Measurements from ENCODE around the gene MAP3K15. TPM values are rescaled to one million over a fixed set of nuclear protein-coding genes. Genes with fewer than 3 reads are reported as not detected.

The MAP3K15 gene
- total RNA-seq (ENCODE audit: low replicate concordance), result not detected in 2 replicates

- DNase-seq (ENCODE audit: low read depth), result no peak
- peak within 1 kb of the TSS; percentile 22 for H3K4me3 ChIP-seq (ENCODE audit: low read depth, low read length)
- no peak for TF ChIP-seq CTCF (IDR thresholded peaks at IDR 0.05; ENCODE audit: insufficient read depth, low read length)
Measured at GRCh38 chrX:19514791-19515614, at the start of gene MAP3K15. TSS of gene MAP3K15 (minus strand) at chrX:19515508. CDS start at chrX:19515261, 247 bp downstream.

GRCh38 chrX:19564606-19565005 lies 49.3 kb upstream of the MAP3K15 start:
- DNase-seq (ENCODE audit: low read depth), result no peak
- TF ChIP-seq CTCF (IDR thresholded peaks at IDR 0.05; ENCODE audit: insufficient read depth, low read length), result no peak
- H3K4me3 ChIP-seq (ENCODE audit: low read depth, low read length), result no peak overlapping the region

GRCh38 chrX:19563746-19564145 lies 48.4 kb upstream of the MAP3K15 start:
- no peak for TF ChIP-seq CTCF (IDR thresholded peaks at IDR 0.05; ENCODE audit: insufficient read depth, low read length)
- DNase-seq (ENCODE audit: low read depth), result no peak
- H3K4me3 ChIP-seq (ENCODE audit: low read depth, low read length), result no peak overlapping the region

GRCh38 chrX:19563327-19563726 lies 48.0 kb upstream of the MAP3K15 start:
- DNase-seq (ENCODE audit: low read depth), result no peak

GRCh38 chrX:19560611-19561010 lies 45.3 kb upstream of the MAP3K15 start:
- no peak for TF ChIP-seq CTCF (IDR thresholded peaks at IDR 0.05; ENCODE audit: insufficient read depth, low read length)
- no peak for DNase-seq (ENCODE audit: low read depth)

More at GRCh38 chrX:19563327-19563726, 48.0 kb upstream of the MAP3K15 start:
- TF ChIP-seq CTCF (IDR thresholded peaks at IDR 0.05; ENCODE audit: insufficient read depth, low read length), result no peak
- no peak overlapping the region for H3K4me3 ChIP-seq (ENCODE audit: low read depth, low read length)

GRCh38 chrX:19557822-19558221 lies 42.5 kb upstream of the MAP3K15 start:
- DNase-seq (ENCODE audit: low read depth), result no peak
- H3K4me3 ChIP-seq (ENCODE audit: low read depth, low read length), result no peak overlapping the region
- TF ChIP-seq CTCF (IDR thresholded peaks at IDR 0.05; ENCODE audit: insufficient read depth, low read length), result no peak

More at GRCh38 chrX:19560611-19561010, 45.3 kb upstream of the MAP3K15 start:
- H3K4me3 ChIP-seq (ENCODE audit: low read depth, low read length), result no peak overlapping the region
